ENCODE measurements around the gene KCNJ5.

The KCNJ5 gene

DNA sequence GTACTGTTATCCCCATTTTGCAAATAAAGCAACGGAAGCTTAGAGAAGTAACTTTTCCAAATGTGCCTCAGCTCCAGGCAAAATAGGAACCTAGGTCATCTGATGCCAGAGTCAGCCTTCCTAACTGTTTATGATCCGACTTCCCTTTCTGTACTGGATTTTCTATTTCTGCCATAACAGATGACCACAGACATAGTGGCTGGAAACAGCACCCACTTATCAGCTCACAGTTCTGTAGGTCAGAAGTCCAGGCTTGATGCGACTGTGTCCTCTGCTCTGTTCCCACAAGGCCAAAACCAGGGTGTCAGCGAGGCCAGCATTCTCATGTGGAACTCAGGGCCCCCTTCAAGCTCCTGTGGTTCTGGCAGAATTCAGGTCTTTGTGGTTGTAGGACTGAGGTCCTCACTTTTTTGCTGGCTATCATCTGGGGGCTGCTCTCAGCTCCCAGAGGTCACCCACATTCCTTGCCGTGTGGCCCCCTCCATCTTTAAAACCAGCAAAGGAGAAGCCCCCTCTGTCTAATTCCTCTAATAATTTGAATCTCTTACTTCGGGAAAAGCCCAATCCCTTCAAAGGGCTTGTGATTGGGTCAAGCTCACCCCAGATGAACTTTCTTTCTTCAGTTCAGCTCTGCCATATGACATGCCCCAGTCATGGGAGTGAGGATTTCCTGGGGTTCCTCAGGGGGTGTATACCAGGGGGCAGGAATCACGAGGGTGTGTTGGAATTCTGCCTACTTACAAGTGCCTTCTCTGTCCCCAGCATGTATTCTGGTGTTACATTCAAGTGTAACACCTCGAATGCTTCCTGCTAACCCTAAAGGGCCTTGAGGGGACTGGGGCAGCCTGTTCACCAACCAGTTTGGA, 15.3 kb downstream of the KCNJ5 start:
- Histone ChIP-seq H3K4me3 (peak overlapping the region; percentile 78), H3K27ac (peak overlapping the region; percentile 43 to 81)
- TF ChIP-seq, protein P1, sequence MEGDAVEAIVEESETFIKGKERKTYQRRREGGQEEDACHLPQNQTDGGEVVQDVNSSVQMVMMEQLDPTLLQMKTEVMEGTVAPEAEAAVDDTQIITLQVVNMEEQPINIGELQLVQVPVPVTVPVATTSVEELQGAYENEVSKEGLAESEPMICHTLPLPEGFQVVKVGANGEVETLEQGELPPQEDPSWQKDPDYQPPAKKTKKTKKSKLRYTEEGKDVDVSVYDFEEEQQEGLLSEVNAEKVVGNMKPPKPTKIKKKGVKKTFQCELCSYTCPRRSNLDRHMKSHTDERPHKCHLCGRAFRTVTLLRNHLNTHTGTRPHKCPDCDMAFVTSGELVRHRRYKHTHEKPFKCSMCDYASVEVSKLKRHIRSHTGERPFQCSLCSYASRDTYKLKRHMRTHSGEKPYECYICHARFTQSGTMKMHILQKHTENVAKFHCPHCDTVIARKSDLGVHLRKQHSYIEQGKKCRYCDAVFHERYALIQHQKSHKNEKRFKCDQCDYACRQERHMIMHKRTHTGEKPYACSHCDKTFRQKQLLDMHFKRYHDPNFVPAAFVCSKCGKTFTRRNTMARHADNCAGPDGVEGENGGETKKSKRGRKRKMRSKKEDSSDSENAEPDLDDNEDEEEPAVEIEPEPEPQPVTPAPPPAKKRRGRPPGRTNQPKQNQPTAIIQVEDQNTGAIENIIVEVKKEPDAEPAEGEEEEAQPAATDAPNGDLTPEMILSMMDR (IDR thresholded peaks at IDR 0.05), result no peak
- no peak for DNase-seq (ENCODE audit: low spot score)

GRCh38 chr11:128907585-128907984, 16.4 kb downstream of the KCNJ5 start:
- Histone ChIP-seq H3K4me3 (no peak overlapping the region), H3K27ac (no peak overlapping the region)
- TF ChIP-seq, protein P1 (IDR thresholded peaks at IDR 0.05), result no peak
- no peak for DNase-seq (ENCODE audit: low spot score)

DNA sequence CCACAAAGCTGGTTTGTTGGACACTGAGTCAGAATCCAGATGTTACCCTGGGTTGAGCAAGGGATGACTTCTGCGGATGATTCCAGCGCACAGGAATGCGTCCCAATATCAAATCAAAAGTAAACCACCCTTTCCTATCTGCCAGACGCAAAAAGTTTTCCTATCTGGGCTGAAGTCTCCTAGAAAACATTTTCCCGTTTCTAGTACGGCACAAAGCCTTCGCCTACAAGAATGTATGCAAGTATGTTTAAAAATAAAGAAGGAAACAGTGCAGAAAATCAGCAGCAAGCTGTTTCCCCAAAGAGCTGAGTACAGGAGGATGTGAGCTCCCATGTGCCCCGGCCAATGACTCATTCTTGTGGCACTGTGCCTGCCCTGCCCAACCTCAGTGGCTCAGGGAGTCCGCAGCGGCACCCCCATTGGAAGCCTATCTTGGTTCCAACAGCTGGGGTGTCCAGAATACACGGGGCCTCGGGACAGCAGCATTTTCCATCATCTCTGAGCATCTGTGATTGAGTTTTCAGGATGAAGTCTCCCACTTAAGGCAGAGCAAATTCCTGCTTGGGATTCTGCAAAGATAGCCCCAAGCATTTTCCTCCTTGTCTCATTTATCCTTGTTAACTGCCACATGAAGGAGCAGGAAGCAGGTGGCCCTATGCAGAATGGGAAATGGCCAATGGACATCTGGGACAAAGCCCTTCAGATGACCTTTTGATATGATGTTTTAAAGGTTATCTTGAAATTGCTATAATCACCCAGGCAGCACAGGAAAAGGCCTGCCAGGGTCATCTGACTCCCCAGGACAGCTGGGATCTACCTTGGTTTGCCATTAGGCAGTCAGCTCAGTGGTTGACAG, 17.5 kb downstream of the KCNJ5 start:
- Histone ChIP-seq H3K4me3 (peak overlapping the region; percentile 37), H3K27ac (peak overlapping the region in 1 of 2 donors; percentile 64)
- no peak for DNase-seq (ENCODE audit: low spot score)
- TF ChIP-seq, protein P1 (IDR thresholded peaks at IDR 0.05), result no peak

DNA sequence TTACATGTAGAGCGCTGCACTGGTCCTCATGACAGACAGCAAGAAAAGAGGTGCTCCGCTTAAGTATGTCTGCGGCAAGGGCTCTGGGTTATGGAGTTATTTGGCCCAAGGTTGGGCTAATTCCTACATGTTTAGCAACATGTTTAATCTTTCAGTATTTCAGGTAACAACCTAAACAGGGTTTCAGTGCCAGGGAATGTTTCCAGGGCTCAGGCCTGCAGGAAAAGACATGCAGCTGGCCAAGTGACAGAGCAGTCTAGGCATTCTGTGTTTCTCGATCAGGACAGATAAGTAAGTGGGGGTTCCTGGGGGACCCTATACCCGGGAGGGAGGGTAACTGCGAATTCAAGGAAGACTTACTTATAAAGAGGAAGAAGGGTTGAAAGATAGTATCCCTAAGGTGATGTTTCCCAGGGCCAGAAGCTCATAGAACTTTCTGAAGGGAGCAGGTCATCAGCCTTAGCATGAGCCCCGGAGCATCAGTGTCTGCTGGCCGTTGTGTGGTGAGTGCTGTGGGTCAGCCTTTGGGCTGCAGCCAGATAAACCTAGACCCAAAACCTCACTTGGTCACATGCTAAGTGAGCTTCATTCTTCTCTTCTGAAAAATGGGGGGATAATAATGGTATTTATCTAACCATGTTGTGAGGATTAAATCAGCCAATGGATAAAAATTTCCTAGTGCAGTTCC, 18.4 kb downstream of the KCNJ5 start:
- DNase-seq (ENCODE audit: low spot score), result no peak
- Histone ChIP-seq H3K27ac (no peak overlapping the region), H3K4me3 (no peak overlapping the region)
- TF ChIP-seq, protein P1 (IDR thresholded peaks at IDR 0.05), result no peak

DNA sequence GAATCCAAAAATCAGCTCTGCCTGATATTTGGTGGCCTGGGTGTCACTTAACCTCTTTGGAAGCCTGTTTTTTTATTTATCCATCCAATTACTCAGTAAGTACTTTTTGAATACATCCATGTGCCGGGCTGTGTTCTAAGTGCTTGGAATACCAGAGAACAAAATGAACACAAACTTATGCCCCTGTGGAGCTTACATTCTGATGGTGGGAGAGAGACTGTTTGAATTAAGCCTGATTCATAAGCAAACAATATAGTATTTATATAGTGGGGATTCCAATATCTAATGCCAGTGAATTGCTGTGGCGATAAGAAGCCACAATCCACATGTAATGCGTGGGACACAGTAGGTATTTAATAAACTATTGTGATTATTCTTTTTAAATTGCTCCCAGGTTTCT, 19.4 kb downstream of the KCNJ5 start:
- TF ChIP-seq, protein P1 (IDR thresholded peaks at IDR 0.05), result no peak
- no peak for DNase-seq (ENCODE audit: low spot score)
- no peak overlapping the region for H3K27ac ChIP-seq
- no peak overlapping the region for H3K4me3 ChIP-seq

DNA sequence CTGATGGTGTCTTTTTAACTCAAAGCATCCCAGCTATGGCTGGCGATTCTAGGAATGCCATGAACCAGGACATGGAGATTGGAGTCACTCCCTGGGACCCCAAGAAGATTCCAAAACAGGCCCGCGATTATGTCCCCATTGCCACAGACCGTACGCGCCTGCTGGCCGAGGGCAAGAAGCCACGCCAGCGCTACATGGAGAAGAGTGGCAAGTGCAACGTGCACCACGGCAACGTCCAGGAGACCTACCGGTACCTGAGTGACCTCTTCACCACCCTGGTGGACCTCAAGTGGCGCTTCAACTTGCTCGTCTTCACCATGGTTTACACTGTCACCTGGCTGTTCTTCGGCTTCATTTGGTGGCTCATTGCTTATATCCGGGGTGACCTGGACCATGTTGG, 20.1 kb downstream of the KCNJ5 start:
- no peak overlapping the region for H3K4me3 ChIP-seq
- no peak for DNase-seq (ENCODE audit: low spot score)
- TF ChIP-seq, protein P1 (IDR thresholded peaks at IDR 0.05), result no peak
- H3K27ac ChIP-seq, result no peak overlapping the region

Data from coronary artery (tissue), 2 donors.